Caco-2 (cell line): ENCODE measurements around the gene SPOCK3. TPM values are rescaled to one million over a fixed set of nuclear protein-coding genes. Genes with fewer than 3 reads are reported as not detected.

ENCODE experiments used
- BruUV-seq: library from RNA; stranded (reverse); fragments of 400-500 nt; replicated peaks from 2 replicates; lab custom pipeline; 2021; lab: Mats Ljungman, UMichigan
- CTCF ChIA-PET: fragments of 300-600 bp; sonication (Branson Sonifier 250); formaldehyde crosslinking; loops from one replicate; lab custom pipeline; 2022; ENCODE audit warnings: antibody characterized with exemption; lab: Charles Lee
- POLR2A ChIA-PET: fragments of 300-600 bp; sonication (Branson Sonifier 250); formaldehyde crosslinking; loops from one replicate; lab custom pipeline; 2022; ENCODE audit warnings: antibody characterized with exemption; lab: Charles Lee
- DNase-seq, 2 experiments: peaks; one replicate each; pipeline versions ENCODE4 v3.0.0 to v3.0.0-alpha.2; 2020 to 2022
- H3K27me3 ChIP-seq: replicated peaks from 2 replicates; pipeline ENCODE4 v1.6.0; 2011; ENCODE audit warnings: low read length; ENCODE audit not compliant: control insufficient read depth, insufficient read depth
- H3K36me3 ChIP-seq: 2 replicates; pipeline ENCODE4 v1.5.1; 2011; ENCODE audit warnings: low read length; ENCODE audit not compliant: control insufficient read depth, insufficient read depth
- H3K4me1 ChIP-seq: fragments of 250-450 bp; sonication (Bioruptor Pico); 2 replicates; pipeline ENCODE4 v1.5.1; 2020; ENCODE audit warnings: mild to moderate bottlenecking
- H3K4me3 ChIP-seq: 2 replicates; pipeline ENCODE4 v1.5.1; 2011; ENCODE audit warnings: low read depth, mild to moderate bottlenecking, control low read depth, low read length
- H3K9me3 ChIP-seq: fragments of 250-450 bp; sonication (Bioruptor Pico); 2 replicates; pipeline ENCODE4 v1.5.1; 2020; ENCODE audit warnings: mild to moderate bottlenecking, moderate library complexity
- H3K27ac Mint-ChIP-seq: one replicate; pipeline ENCODE4 v1.8.0; 2022; ENCODE audit warnings: mixed read lengths; ENCODE audit not compliant: unreplicated experiment
- H3K27me3 Mint-ChIP-seq: one replicate; pipeline ENCODE4 v1.8.0; 2022; ENCODE audit warnings: mixed read lengths; ENCODE audit not compliant: insufficient read depth, unreplicated experiment
- H3K36me3 Mint-ChIP-seq: one replicate; pipeline ENCODE4 v1.8.0; 2022; ENCODE audit warnings: mild to moderate bottlenecking, mixed read lengths; ENCODE audit not compliant: insufficient read depth, unreplicated experiment
- H3K4me1 Mint-ChIP-seq: one replicate; pipeline ENCODE4 v1.8.0; 2022; ENCODE audit warnings: low read depth, mixed read lengths; ENCODE audit not compliant: unreplicated experiment
- H3K4me3 Mint-ChIP-seq: one replicate; pipeline ENCODE4 v1.8.0; 2022; ENCODE audit warnings: mild to moderate bottlenecking, moderate library complexity, mixed read lengths; ENCODE audit not compliant: unreplicated experiment
- H3K9me3 Mint-ChIP-seq: one replicate; pipeline ENCODE4 v1.8.0; 2022; ENCODE audit warnings: mixed read lengths; ENCODE audit not compliant: unreplicated experiment
- intact Hi-C: fragments of 100-400 bp; cut with micrococcal nuclease; formaldehyde crosslinking; loops from one replicate; pipeline ENCODE4 v1.10.0; 2022; ENCODE audit not compliant: unreplicated experiment
- total RNA-seq: library from RNA; stranded (reverse); gene quantifications from 2 replicates; pipeline ENCODE4 v1.2.3, GENCODE V29; 2022
- TF ChIP-seq, protein P1 (sequence below), 2 experiments: fragments of 200-600 bp in 1 of 2; IDR thresholded peaks; 1 replicate in 1 of 2; 2 replicates in 1 of 2; pipeline versions ENCODE4 v1.5.1 to v1.8.0; 2011 to 2022; ENCODE audit warnings: antibody characterized with exemption in 1 of 2, control low read depth in 1 of 2, inconsistent platforms in 1 of 2, low read depth in 1 of 2, low read length in 1 of 2, mild to moderate bottlenecking in 1 of 2, moderate library complexity in 1 of 2; ENCODE audit not compliant: insufficient read depth in 1 of 2, severe bottlenecking in 1 of 2, unreplicated experiment in 1 of 2

Gene SPOCK3
- total RNA-seq, 1 experiment from 2014 or later: 1.3 TPM

DNA sequence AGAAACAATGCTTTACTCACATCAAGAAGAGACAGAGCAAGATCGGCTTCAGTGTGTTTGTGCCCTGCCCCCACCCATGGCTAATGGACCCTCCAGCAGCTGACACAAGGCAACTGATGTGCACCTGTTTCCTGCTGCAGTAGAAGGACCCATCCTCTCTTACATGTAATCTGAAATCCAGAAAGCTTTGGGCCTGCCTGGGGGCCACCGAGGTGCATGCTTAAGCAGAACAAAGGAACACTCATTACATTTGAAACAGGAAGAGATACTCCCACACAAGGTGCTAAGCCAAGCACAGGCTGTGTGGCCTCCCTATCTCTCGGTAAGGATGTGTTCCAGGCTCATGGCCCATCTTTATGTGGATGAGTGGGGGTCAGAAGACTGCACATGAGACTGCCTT, 338.0 kb downstream of the SPOCK3 start:
- Mint-ChIP-seq H3K4me1 (no peaks in the 10 kb centered on the region), H3K27ac (no peak overlapping the region), H3K27me3 (no peaks in the 10 kb centered on the region), H3K4me3 (no peak overlapping the region), H3K36me3 (no peaks in the 10 kb centered on the region), H3K9me3 (no peaks in the 10 kb centered on the region)
- ChIA-PET CTCF (no interaction called here), POLR2A (no interaction called here)
- no peak for DNase-seq
- Histone ChIP-seq H3K4me3 (no peak overlapping the region), H3K36me3 (no peaks in the 10 kb centered on the region), H3K9me3 (no peaks in the 10 kb centered on the region), H3K27me3 (no peaks in the 10 kb centered on the region), H3K4me1 (no peaks in the 10 kb centered on the region)
- TF ChIP-seq, protein P1, sequence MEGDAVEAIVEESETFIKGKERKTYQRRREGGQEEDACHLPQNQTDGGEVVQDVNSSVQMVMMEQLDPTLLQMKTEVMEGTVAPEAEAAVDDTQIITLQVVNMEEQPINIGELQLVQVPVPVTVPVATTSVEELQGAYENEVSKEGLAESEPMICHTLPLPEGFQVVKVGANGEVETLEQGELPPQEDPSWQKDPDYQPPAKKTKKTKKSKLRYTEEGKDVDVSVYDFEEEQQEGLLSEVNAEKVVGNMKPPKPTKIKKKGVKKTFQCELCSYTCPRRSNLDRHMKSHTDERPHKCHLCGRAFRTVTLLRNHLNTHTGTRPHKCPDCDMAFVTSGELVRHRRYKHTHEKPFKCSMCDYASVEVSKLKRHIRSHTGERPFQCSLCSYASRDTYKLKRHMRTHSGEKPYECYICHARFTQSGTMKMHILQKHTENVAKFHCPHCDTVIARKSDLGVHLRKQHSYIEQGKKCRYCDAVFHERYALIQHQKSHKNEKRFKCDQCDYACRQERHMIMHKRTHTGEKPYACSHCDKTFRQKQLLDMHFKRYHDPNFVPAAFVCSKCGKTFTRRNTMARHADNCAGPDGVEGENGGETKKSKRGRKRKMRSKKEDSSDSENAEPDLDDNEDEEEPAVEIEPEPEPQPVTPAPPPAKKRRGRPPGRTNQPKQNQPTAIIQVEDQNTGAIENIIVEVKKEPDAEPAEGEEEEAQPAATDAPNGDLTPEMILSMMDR (IDR thresholded peaks at IDR 0.05; ENCODE audit: insufficient read depth in 1 of 2, low read depth in 1 of 2, low read length in 1 of 2, severe bottlenecking in 1 of 2, unreplicated experiment in 1 of 2): no peak
- BruUV-seq: no TSS peak
- intact Hi-C loops: no loop called here

DNA sequence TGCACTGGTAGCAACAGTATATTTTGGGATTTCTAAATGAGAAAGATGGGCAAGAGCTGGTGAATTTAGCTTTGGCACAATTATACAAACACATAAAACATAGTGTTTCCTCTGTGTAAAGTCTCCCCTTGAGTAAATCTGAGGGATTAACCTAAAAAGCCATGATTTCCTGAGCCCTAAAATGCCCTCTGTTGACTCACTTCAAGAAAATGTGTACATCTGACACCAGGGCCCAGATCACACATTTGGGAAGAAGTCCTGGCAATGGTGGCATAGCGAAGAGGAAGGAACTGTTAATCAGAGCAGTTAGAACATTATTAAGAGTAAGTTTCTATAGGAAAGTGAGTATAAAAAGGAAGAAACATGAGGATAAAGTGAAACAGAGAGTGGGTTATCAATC, 338.5 kb downstream of the SPOCK3 start:
- BruUV-seq: no TSS peak
- no peaks in the 10 kb centered on the region for H3K9me3 Mint-ChIP-seq

DNA sequence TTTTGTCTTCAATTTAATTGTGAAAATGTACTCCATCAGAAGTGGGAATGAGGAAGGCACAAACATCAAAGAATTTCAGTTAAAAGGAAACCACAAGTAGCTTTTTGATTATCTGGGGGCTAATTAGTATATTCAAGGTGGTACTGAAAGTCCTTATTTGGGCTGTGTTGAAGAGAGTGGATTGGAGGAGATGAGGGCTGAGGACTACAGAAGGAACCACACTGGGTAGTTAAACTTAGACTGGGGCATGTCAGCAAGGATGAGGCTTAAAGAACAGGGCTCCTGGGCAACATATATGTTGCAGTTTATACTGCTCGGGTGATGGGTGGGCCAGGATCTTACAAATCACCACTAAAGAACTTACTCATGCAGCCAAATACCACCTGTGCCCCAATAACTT, 346.8 kb downstream of the SPOCK3 start:
- no peaks in the 10 kb centered on the region for H3K4me1 Mint-ChIP-seq
- H3K4me1 ChIP-seq: no peaks in the 10 kb centered on the region
- no TSS peak for BruUV-seq
- H3K4me3 Mint-ChIP-seq: no peak overlapping the region
- no peaks in the 10 kb centered on the region for H3K27me3 Mint-ChIP-seq
- TF ChIP-seq, protein P1 (IDR thresholded peaks at IDR 0.05; ENCODE audit: insufficient read depth in 1 of 2, low read depth in 1 of 2, low read length in 1 of 2, severe bottlenecking in 1 of 2, unreplicated experiment in 1 of 2): no peak
- intact Hi-C loops: no loop called here
- H3K9me3 ChIP-seq: no peaks in the 10 kb centered on the region
- H3K36me3 ChIP-seq: no peaks in the 10 kb centered on the region
- H3K36me3 Mint-ChIP-seq: no peaks in the 10 kb centered on the region
- H3K27ac Mint-ChIP-seq: no peak overlapping the region
- DNase-seq: no peak
- ChIA-PET CTCF (no interaction called here), POLR2A (no interaction called here)
- no peaks in the 10 kb centered on the region for H3K27me3 ChIP-seq
- no peaks in the 10 kb centered on the region for H3K9me3 Mint-ChIP-seq
- no peak overlapping the region for H3K4me3 ChIP-seq

More for the DNA sequence above, 338.5 kb downstream of the SPOCK3 start:
- Histone ChIP-seq H3K4me1 (no peaks in the 10 kb centered on the region), H3K36me3 (no peaks in the 10 kb centered on the region), H3K27me3 (no peaks in the 10 kb centered on the region), H3K4me3 (no peak overlapping the region), H3K9me3 (no peaks in the 10 kb centered on the region)
- no peak for DNase-seq
- ChIA-PET POLR2A (no interaction called here), CTCF (no interaction called here)
- no peaks in the 10 kb centered on the region for H3K4me1 Mint-ChIP-seq
- no peak overlapping the region for H3K4me3 Mint-ChIP-seq
- TF ChIP-seq, protein P1 (IDR thresholded peaks at IDR 0.05; ENCODE audit: insufficient read depth in 1 of 2, low read depth in 1 of 2, low read length in 1 of 2, severe bottlenecking in 1 of 2, unreplicated experiment in 1 of 2): no peak
- intact Hi-C loops: no loop called here
- no peak overlapping the region for H3K27ac Mint-ChIP-seq
- H3K27me3 Mint-ChIP-seq: no peaks in the 10 kb centered on the region
- no peaks in the 10 kb centered on the region for H3K36me3 Mint-ChIP-seq
